CD4-positive, alpha-beta T cell treated with Interferon gamma for 1 hour (primary cell): ENCODE measurements around the gene PACSIN1.
"Not testable (repeated sequence)": the region's sequence is repeated elsewhere in the genome, so short reads cannot be mapped to it uniquely, and the experiment has no call there.

ENCODE experiments used
- DNase-seq: peaks from one replicate; pipeline ENCODE4 v3.0.0-alpha.2; 2020

PACSIN1 gene

DNA sequence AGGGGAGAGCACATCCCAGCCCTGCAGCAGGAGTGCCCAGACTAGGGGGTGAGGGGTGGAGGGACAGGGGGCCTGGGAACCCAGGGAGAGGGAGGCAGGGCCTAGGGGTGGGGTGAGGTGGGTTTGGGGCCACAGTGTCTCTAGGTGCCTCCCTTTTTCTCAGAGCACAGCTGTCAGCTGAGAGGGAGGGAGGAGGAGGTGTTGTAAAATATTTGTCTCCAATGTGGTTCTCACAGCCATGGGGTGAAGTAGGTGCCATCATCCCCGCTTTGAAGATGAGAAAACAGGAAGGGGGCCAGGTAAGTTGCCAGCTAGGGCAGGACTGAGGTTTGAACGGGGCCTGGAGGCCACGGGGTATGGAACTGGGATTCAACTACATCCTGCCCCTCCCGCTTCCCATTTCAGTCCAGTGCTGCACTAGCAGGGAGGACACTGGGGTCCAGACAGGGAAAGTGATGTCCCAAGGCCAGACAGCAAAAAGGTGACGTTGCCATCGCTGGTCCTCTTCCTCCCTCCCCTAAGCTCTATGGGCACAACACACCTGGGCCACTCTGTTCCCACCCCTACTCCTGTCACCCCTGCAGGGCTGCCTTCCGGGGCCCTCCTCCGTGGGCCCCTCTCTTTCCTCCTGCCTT is 20.3 kb downstream of the PACSIN1 start:
- DNase-seq = no peak

DNA sequence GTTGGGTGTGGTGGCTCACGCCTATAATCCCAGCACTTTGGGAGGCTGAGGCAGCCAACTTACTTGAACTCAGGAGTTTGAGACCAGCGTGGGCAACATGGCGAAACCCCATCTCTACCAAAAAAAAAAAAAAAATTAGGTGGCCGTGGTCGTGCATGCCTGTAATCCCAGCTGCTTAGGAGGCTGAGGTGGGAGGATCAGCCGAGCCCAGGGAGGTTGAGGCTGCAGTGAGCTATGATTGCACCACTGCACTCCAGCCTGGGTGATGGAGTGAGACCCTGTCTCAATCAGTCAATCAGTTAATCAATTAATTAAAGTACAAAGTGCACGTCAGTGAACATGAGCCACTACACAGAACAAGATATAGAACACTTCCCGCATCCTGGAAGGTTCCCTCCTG is 21.0 kb downstream of the PACSIN1 start:
- DNase-seq = not testable (repeated sequence)

DNA sequence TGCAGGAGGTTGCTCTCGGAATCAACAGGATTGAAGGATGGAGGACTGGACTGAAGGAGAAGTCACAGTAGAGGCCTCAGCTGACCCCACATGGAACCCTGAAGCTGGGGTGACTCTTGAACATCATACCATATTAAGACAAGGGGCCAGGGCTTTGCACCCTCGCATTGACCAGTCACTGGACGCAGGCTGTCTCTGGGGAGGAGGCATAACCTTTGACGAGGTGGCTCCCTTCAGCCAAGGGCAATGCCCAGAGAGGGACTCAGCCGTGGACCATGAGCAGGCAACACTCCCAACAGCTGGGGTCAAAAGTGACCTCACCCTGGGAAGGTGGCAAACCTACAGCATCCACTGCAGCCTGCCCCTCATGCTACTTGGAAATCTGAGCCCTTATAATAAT is 21.7 kb downstream of the PACSIN1 start:
- no peak for DNase-seq

DNA sequence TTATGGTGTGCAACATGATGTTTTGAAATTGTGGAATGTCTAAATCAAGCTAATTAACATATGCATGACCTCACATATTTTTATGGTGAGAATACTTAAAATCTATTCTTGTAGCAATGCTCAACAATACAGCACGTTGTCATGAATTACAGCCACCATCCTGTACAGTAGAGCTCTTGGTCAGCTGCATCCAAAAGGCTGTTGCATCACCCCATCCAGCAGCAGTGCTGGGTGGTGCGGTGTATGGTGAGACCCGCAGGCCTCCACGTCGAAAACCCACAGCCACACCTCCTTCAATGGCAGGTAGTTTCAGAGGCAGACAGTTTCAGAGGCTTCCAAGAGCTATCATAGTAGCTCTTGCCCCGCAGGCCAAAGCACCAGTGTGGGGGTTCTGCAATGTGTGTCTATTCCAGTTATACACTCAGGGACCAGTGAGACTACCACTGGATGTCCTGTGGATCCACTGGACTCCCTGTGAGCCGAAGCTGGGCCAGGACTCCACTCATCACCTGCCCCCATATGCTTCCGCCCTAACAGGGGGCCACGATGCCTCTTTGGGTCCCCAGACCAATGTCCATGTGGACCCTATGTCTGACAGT is 23.4 kb downstream of the PACSIN1 start:
- DNase-seq = no peak

DNA sequence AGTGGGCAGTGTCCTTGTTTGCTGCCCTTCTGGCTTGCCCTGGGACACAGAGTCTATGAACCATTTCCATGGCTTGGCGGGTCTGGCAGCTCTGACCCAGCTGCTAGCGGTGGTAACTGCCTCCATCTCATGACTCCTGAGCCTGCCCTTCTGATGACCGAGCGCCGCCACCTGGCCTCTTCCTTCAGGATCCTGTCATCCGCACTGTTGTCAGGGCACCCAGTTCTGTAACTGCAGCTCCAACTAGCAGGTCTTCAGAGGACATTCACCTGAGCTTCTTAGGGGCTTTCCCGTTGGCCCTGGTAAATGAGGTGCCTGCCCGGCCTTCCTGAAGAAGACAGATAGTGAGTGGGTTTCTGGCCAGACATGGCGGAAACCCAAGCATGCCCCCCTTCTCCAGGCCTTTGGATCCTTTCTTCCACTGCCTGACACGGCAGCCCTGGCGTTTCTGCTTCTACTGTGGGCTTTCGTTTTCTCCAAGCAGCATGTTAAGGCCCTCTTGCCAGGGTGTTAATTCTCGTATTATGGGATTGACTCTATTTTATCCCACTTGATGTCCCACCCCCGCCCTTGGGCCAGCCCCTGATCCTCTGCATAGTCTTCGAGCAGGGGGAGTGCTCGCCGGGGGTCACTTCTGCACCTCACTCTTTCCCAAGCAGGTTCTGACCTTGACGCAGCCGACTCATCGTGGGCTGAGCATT is 24.7 kb downstream of the PACSIN1 start:
- no peak for DNase-seq

DNA sequence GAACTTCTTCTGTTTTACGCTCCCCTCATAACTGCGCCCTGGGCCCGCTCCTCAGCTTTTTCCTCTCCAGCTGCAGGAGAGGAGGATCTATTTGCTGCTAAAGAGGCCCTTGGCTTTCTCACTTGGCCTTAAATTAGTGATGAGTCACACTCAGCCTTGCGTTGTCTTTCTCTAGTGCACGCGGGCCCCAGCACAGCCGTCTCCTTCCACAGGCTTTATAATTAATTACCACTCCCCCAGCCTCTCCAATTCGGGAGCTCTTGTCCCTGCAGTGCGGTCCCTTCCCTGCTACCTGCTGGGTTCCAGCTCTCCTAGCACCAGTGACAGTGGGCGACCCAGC is 25.2 kb downstream of the PACSIN1 start:
- no peak for DNase-seq

DNA sequence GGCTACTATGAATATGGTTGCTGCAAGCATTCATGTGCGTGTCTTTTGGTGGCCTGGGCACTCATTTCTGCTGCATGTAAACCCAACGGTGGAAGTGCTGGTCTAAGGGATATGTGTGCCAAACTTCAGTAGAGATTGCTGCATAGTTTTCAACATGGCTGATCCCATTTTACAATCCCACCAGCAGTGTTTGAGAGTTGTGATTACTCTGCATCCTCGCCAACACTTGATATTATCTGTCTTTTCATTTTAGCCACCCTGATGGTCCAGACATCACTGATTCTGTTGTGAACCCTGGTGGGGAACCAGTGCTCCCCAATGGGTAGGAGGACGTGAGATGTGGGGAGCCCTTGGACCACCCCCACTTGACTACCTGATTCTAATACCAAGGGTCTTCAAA is 27.5 kb downstream of the PACSIN1 start:
- no peak for DNase-seq

DNA sequence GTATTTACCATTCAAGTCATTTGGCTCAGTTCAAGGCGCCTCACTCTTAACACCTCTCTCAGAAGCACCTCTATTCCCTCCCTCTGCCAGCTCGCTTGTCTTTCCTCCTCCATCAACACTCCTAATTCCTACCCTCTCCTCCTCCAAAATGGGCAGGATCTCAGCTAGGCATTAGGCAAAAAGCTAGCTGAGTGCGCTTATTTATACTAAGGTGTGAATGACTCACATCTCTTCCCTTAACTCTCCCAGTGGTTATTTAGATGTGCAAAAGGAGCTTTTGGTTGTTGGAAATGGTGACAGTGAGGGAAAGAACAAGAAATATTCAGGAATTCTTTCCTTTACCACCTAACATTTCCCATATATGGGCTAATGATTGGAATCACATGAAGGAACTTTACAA is 29.1 kb downstream of the PACSIN1 start:
- no peak for DNase-seq

DNA sequence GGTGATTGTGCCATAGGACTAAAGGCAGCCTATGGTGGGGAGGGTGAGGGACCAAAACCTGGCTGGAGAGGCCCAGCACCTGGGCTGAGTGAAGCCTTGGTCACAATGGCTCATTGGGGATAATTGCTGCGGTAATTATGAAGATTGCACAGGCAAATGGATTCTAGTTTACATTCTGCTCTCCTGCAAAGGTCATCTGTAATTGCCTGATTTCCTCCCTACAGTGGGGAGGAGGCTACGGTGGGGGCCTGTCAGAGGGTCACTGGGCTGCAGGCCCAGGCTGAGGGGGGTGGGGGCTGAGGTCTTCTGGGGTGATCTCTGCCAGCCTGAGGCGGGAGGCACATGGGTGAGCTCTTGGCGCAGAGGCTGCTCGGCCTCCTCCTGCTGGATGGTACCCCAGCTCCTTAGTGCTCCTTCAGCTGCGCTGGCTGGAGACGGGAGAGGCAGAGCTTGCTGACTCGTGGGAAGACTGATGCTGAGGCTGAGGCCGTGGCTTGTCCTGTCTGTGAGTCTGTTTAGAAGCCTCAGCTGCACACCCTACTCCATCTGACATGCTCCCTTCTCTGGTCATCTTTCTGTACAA is 30.3 kb downstream of the PACSIN1 start:
- DNase-seq = no peak

DNA sequence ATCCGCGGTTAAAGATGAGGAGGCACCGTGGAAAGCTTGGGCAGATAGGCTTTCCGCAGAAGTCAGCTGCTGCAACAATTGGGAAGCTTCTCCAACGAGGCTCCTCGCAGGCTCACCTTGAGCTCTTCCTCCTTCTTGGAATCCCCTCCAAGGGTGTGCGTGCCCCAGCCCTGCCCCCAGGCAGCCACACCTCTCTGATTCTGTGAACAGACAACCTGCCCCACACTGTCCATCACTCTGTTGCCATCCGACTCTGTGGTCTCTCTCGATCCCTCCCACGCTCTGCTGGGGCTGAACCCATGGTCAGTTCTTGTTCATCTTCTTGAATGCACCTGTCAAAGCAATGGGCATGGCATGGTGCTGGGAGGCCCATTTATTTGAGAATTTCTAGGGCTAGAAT is 31.5 kb downstream of the PACSIN1 start:
- no peak for DNase-seq

DNA sequence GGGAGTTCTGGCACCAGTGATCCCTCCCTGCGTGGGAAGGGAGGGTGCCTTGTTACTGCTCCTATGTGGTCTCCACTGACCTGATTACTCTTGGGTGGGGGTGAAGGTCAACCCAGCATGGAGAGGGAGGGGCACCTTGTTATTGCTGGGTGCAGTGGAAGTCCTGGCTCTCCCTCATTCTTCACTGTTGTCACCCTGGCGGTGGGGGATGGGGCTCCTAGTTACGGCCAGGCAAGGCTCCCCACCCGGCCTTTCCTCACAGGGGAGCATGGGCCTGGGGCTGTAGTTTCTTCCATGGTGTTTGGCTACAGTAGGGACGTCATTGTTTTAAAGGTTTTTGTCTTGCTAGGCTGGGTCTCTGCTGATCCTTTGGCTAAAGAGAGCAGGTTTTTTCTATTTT is 40.8 kb downstream of the PACSIN1 start:
- no peak for DNase-seq

DNA sequence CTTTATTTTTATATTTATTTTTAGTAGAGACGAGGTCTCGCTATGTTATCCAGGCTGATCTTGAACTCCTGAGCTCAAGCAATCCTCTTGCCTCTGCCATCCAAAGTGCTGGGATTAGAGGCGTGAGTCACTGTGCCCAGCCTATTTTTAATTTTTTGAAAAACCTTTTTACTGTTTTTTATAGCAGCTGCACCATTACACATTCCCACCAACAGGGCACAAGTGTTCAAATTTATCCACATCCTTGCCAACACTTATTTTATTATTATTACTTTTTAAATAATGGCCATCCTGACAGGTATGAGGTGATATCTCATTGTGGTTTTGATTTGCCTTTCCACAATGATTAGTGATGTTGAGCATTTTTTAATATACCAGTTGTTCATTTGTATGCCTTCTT is 42.5 kb downstream of the PACSIN1 start:
- no peak for DNase-seq

DNA sequence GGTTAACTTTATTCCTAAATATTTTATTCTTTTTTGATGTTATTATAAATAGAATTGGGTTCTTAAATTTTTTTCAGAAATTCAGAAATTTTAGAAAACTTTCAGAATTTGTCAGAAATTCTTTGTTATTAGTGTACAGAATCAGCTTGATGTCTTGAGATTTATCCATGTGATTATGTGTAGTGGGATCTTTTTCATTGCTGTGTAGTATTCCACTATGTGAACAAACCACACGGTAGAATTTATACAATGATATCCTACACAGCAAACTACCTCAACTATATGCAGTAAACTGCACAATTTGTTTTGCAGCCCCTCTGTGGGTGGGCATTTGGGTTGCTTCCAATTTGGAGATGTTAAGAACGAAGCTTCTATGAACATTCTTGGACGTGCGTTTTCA is 43.9 kb downstream of the PACSIN1 start:
- no peak for DNase-seq

DNA sequence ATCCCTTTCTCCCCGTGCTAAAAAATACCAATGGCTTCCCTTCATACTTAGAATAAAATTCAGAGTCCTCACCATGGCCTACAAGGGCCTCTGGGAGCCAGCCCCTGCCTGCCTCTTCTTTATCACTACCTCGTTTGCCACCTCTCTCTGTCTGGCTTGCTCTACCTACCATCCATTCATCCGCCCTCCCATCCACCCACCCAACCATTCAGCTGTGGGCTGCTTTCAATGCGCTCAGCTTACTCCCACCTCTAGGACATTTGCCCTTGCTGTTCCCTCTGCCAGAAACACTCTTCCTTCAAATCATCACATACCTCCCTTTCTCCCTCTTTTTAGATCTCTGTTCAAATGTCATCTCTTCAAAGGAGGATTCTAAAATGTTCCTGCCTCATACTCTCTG is 44.4 kb downstream of the PACSIN1 start:
- DNase-seq = no peak

DNA sequence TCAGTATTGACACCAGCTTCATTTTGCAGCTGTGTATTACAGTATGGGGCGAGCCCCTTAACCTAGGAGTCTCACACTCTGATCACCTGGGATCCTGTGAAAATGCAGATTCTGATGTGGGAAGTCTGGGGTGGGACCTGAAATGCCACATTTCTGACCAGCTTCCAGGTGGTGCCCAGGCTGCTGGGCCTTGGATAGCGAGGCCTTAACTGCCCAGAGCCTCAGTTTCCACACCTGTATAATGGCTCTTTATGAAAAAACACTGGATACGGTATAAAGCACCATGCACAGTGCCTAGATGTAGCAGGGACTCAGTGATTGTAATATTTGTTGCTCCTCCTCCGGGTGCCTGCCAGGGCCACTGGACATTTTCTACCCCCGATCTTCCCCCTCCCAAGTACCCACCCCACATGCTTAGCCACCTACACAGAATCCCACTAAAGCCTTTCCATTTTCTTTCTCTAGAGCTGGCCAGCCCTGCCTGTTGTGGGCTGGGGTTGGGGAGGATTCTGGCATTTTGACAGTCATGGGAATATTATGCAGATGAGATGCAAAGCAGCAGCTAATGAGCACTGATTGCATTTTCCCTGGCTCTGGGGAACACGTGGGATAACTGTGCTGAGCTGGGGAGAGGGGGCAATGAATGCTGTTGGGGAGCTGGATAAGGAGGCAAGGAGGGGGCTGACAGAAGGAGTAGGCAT is 45.5 kb downstream of the PACSIN1 start:
- no peak for DNase-seq

DNA sequence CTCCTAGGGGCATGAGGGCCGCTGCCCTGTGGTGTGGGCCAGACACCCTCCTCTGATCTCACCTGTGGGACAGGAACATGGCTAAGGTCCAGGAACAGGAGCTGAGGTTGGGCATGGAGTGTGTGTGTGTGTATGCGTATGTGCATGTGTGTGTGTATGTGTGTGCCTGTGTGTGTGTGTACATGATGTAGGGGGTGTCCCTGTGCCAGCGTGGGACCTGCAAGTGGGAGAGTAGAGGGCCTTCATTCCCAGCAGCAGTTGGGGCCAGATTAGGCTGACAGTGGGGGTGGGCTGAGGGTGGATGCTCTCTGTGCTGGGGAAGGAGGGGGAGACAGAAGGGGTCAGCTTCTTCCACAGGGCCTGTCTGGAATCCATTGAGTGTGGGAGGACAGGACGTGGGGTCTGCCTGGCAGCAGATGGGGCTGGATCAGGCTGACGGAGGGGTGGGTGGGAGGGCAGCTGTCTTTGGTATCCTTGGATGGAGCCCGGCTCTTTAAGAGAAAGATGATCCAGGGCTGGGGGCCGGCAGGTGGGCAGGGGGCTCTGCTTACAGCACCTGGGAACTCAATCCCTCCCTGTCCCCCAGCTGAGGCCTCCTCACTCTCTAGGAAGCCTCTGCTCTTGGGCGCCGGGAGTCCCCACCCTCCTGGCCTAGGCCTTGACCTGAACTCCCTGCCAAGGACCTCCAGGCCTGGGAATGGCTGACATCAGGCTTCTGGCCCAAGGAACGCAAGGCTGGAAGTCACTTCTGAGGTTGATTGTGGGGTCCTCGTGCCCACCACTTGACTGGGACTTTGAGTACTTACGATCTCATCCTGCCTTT is 46.2 kb downstream of the PACSIN1 start:
- DNase-seq = no peak

DNA sequence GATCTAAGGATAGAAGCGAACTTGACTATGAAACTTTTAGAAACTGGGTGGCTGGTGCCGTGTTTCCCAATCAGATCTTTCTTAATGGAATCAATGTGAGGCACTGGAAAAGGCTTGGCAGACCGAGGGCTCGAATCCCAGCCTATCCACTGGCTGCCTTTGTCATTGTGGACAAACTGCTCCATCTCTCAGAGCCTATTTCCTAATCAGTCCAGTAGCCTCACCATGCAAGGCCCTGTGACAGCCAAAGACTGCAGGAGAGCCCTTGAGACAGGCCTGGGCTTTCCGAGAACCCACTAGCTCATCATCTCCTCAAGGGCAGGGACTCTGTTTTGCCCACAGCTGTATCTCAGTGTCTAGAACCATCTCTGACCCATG is 46.9 kb downstream of the PACSIN1 start:
- no peak for DNase-seq

DNA sequence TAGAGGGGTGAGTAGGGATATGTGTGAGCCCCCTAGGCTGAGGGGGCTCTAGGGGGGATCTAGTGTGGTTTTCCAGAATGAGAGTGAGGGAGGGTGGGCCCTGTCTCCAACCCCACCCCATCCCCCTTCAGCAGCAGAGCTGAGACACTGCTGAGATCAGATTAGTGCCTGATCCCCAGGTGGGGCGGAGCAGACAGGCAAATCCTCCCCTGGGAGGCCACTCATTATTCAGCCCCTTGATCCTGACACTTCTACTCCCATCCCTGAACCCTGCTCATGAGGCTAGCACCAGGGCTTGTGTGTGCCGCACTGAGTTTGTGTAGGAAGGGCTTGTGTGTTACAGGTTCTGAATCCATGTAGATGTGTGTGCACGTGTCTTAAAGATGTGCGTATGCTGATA is 47.8 kb downstream of the PACSIN1 start:
- DNase-seq = no peak

DNA sequence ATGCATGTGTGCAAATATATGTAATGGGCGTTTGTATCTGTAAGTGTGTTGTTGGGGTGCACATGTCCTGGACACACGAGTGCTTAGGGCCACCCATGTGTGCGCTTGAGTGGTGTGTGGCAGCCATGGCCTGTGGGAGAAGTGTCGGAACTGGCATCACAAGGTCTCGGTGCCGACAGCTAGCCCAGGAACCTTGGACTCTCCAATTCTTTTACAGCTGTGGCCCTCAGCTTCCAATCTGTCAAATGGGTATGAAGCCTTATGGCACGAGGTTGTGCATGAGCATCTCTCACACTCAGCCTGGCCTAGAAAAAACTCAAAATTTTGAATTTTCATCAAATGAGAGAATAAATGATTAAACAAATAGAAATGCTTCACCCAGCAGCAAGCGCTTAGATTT is 48.2 kb downstream of the PACSIN1 start:
- DNase-seq = no peak

DNA sequence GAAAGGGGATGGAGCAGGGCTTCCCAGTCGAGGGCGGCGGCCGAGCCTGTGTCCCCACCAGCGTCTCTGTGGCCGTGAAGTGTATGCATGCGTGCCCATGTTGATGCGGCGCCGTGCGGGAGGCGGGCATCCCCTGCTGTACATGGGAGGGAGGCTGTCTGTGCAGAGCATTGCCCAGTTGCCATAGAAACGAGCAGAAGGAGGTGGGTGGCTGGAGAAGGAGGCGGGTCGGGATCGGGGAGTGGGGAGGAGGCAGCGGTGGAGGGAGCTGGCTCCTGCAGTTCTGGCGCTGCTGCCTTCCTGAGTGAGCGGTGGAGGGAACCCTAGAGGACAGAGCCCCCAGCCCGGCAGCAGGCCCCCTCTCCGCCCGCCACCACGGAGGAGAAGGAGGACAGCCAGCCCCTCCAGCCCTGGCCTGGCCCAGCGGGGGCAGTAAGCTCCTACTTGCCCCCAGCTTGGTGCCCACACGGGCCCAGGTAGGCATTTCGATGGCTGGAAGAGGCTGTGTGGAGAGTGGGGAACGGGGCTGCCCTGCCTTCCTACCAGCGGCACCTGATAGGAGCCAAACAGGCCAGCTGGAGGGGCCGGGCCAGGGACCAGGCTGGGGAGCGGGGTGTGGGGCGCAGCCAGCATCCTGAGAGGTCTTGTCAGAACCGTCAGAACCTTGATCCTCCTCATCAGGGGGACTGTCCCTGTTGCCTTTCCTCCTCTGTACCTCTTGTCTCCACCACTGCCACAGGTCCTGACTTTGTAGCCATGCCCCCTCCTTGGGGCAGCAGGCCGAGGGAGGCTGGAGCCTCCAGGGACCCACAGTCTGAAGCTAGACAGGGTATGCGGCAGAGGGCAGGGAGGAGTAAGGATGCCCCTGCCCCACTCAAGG is 49.0 kb downstream of the PACSIN1 start:
- DNase-seq = no peak

DNA sequence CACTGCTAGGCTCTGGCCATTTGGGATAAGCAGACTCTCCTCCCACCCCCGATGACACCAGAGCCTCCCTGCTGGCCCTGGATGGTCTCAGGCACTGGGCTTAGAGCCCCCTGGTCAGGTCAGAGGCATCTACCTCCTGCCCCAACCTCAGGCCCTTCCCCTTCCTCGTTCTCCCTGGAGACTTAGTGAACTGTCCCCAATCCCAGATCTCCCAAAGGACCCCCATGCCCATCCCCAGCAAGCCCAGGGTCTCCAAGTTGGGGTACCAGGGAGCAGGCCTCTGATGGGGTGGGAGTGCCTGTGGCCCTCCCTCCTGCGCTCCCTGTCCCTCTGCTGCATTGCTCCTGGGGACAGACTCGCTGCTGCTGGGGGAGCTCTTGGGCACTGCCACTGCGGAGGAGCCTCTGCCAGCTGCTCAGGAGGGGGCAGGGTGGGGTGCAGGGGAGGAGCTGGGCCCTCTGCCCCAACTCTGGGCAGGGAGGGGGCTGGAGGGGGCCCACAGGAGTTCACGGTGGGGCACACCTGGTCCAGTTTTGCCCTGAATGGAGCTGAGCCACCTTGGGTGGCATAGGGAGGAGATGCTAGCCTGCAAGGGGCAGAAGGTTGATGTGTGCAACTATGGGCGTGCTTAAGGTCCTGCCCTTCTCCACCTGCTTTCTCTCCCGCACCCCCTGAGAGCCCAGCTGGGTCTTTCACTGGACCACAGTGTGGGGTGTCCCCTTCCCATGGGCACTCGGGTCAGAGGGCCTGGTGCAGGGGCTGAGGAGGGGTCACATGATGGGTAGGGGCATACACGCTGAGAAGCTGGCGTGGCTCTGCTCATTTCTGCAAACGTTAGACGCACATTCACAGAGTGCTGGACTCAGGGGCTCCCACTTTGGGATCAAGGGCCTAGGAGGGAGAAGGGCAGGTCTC is 49.9 kb downstream of the PACSIN1 start:
- no peak for DNase-seq
